GM20000 (cell line): ENCODE measurements around the gene TELO2.
"Not testable (repeated sequence)": the region's sequence is repeated elsewhere in the genome, so short reads cannot be mapped to it uniquely, and the experiment has no call there.

Experiments
- DNase-seq: peaks from one replicate; pipeline ENCODE4 v3.0.0; 2012; ENCODE audit warnings: low spot score
- TF ChIP-seq, protein P1 (sequence below): IDR thresholded peaks from 2 replicates; pipeline ENCODE4 v1.5.1; 2012; ENCODE audit warnings: mild to moderate bottlenecking, control low read depth; ENCODE audit errors: extremely low read depth, missing control alignments

Gene TELO2

GRCh38 chr16:1466054-1466453 is 27.1 kb upstream of the TELO2 start:
- no peak for DNase-seq
- TF ChIP-seq, protein P1, sequence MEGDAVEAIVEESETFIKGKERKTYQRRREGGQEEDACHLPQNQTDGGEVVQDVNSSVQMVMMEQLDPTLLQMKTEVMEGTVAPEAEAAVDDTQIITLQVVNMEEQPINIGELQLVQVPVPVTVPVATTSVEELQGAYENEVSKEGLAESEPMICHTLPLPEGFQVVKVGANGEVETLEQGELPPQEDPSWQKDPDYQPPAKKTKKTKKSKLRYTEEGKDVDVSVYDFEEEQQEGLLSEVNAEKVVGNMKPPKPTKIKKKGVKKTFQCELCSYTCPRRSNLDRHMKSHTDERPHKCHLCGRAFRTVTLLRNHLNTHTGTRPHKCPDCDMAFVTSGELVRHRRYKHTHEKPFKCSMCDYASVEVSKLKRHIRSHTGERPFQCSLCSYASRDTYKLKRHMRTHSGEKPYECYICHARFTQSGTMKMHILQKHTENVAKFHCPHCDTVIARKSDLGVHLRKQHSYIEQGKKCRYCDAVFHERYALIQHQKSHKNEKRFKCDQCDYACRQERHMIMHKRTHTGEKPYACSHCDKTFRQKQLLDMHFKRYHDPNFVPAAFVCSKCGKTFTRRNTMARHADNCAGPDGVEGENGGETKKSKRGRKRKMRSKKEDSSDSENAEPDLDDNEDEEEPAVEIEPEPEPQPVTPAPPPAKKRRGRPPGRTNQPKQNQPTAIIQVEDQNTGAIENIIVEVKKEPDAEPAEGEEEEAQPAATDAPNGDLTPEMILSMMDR, result no peak

GRCh38 chr16:1466968-1467521 is 26.1 kb upstream of the TELO2 start:
- DNase-seq, result no peak

GRCh38 chr16:1468426-1468810 is 24.7 kb upstream of the TELO2 start:
- TF ChIP-seq, protein P1, result no peak
- DNase-seq, result no peak

More at GRCh38 chr16:1466968-1467521, 26.1 kb upstream of the TELO2 start:
- TF ChIP-seq, protein P1, result no peak

DNA sequence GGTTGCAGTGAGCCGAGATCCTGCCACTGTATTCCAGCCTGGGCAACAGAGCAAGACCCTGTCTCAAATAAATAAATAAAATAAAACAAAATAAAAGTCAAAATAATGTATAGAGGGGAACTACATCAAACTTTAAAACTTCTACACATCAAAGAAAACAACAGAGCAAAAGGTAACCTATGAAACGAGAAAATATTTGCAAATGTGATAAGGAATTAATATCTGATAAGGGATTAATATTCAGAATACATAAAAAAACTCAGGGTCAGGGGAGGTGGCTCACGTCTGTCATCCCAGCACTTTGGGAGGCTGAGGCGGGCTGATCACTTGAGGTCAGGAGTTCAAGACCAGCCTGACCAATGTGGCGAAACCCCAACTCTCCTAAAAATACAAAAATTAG is 24.0 kb upstream of the TELO2 start:
- not testable (repeated sequence) for DNase-seq

- no peak for DNase-seq
- TF ChIP-seq, protein P1, result no peak
Observed at GRCh38 chr16:1469693-1470201, 23.4 kb upstream of the TELO2 start.

GRCh38 chr16:1470481-1471251 is 22.5 kb upstream of the TELO2 start:
- TF ChIP-seq, protein P1, result no peak
- no peak for DNase-seq

GRCh38 chr16:1471569-1472194 is 21.5 kb upstream of the TELO2 start:
- no peak for DNase-seq
- TF ChIP-seq, protein P1, result no peak
